Body of pancreas (tissue), 4 donors: Measurements from ENCODE around the gene GCFC2. TPM values are rescaled to one million over a fixed set of nuclear protein-coding genes. Genes with fewer than 3 reads are reported as not detected.

ENCODE experiments used
- ATAC-seq: fragments of 150-250 bp; one replicate; pipeline ENCODE4 v1.9.1; 2016
- DNase-seq, 4 donors: peaks; one replicate each; pipeline ENCODE4 v3.0.0-alpha.2; 2019
- H3K27ac ChIP-seq, 4 donors: fragments of 200-600 bp; sonication (generic); 1 replicate in 3 of 4; 2 replicates in 1 of 4; pipeline versions ENCODE4 v1.5.1 to v1.6.1; 2016 to 2019; ENCODE audit warnings: mild to moderate bottlenecking in 1 of 4, mixed read lengths in 1 of 4, moderate library complexity in 1 of 4
- H3K27me3 ChIP-seq, 2 donors: fragments of 200-600 bp; sonication (generic); one replicate each; pipeline ENCODE4 v1.6.0; 2016; ENCODE audit warnings: mild to moderate bottlenecking in 1 of 2
- H3K36me3 ChIP-seq, 2 donors: fragments of 200-600 bp; sonication (generic); replicated peaks in 1 of 2; 2 replicates each; pipeline ENCODE4 v1.5.1; 2016; ENCODE audit warnings: low read depth in 2 of 2; ENCODE audit not compliant: insufficient read depth in 1 of 2
- H3K4me1 ChIP-seq: fragments of 200-600 bp; sonication (generic); one replicate; pipeline ENCODE4 v1.6.0; 2016
- H3K4me3 ChIP-seq, 2 donors: fragments of 200-600 bp; sonication (generic); 1 replicate in 1 of 2; 2 replicates in 1 of 2; pipeline ENCODE4 v1.5.1; 2016 to 2019
- H3K9me3 ChIP-seq, 3 donors: fragments of 200-600 bp; sonication (generic); 1 replicate in 2 of 3; 2 replicates in 1 of 3; pipeline ENCODE4 v1.5.1; 2016
- POLR2A ChIP-seq, 3 donors: fragments of 450-650 bp; IDR thresholded peaks; one replicate each; pipeline ENCODE4 v1.6.1; 2016; ENCODE audit warnings: antibody characterized with exemption in 3 of 3, mild to moderate bottlenecking in 2 of 3
- WGBS, 2 donors: methylation state at CpG; one replicate each; pipeline ENCODE4 v1.1.5; 2017; 5-methylcytosine and 5-hydroxymethylcytosine counted together
- intact Hi-C: fragments of 100-400 bp; cut with DNase I; formaldehyde crosslinking; loops from one replicate; pipeline ENCODE4 v1.15.1; 2023
- total RNA-seq, 2 donors: library from RNA; depleted of rRNA; stranded (reverse); fragments of >200 nt; gene quantifications; one replicate each; pipeline ENCODE4 v1.1.0, GENCODE V29; 2016
- TF ChIP-seq, protein P1 (sequence below), 7 experiments: fragments of 450-650 bp in 4 of 7; fragments of 200-600 bp in 3 of 7; sonication (generic) in 3 of 7; IDR thresholded peaks; one replicate each; pipeline ENCODE4 v1.5.1; 2016 to 2019; ENCODE audit warnings: antibody characterized with exemption in 7 of 7

Gene GCFC2
- total RNA-seq, 2 donors from 2014 or later: 23.4 to 28.8 TPM

DNA sequence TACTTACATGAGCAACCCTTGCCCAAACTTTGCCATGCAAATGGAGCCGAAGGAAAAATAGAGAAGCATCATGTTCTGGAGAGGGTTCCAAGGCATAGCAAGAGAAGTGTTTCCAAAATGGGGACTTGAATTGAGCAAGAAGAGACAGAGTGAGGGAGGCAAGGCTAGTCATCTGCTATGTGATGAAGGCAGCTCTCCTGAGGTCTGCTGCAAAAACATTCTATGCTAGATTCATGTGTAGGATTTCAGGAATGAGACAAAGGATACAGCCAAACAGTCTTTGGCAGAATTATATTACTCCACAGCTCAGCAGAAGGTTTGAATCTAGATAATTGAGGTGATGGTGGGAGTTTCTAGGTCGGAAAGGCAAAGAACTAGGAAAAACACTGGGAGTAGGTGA lies 88.2 kb downstream of the GCFC2 start:
- Histone ChIP-seq H3K27ac (no peak overlapping the region), H3K36me3 (no peaks in the 10 kb centered on the region), H3K4me1 (no peaks in the 10 kb centered on the region), H3K9me3 (no peaks in the 10 kb centered on the region), H3K4me3 (no peak overlapping the region), H3K27me3 (no peaks in the 10 kb centered on the region)
- DNase-seq (no peak), ATAC-seq (no peak)
- TF ChIP-seq, protein P1, sequence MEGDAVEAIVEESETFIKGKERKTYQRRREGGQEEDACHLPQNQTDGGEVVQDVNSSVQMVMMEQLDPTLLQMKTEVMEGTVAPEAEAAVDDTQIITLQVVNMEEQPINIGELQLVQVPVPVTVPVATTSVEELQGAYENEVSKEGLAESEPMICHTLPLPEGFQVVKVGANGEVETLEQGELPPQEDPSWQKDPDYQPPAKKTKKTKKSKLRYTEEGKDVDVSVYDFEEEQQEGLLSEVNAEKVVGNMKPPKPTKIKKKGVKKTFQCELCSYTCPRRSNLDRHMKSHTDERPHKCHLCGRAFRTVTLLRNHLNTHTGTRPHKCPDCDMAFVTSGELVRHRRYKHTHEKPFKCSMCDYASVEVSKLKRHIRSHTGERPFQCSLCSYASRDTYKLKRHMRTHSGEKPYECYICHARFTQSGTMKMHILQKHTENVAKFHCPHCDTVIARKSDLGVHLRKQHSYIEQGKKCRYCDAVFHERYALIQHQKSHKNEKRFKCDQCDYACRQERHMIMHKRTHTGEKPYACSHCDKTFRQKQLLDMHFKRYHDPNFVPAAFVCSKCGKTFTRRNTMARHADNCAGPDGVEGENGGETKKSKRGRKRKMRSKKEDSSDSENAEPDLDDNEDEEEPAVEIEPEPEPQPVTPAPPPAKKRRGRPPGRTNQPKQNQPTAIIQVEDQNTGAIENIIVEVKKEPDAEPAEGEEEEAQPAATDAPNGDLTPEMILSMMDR (IDR thresholded peaks at IDR 0.05): no peak
- TF ChIP-seq POLR2A (IDR thresholded peaks at IDR 0.05): no peak
- intact Hi-C loops: no loop called here
- WGBS, 2 donors: 39 to 75% methylated on average over 2 of the region's 2 CpGs

DNA sequence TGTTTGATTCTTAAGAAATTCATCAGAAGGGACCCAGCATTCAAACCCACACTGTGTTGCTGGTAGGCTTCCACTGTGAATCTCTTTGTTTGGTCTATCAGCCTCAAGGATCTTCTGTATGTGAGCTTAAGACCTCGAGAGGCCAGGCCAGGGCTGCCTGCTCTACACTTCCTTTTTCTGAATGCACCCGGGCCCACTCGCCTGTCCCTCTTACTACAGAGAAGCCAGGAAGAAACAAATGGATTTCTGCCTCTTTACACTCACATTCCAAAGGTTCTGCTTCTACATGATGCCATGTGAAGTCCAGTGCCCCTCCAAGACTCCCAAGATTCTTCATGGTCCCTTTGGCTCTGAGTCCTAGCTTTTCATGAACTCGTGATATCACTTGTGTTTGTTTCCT lies 89.5 kb downstream of the GCFC2 start:
- ATAC-seq (no peak), DNase-seq (no peak)
- H3K27me3 ChIP-seq: no peaks in the 10 kb centered on the region
- no peak for TF ChIP-seq POLR2A (IDR thresholded peaks at IDR 0.05)
- TF ChIP-seq, protein P1 (IDR thresholded peaks at IDR 0.05): no peak
- WGBS, 2 donors: 69 to 86% methylated on average over 4 of the region's 4 CpGs
- H3K4me1 ChIP-seq: no peaks in the 10 kb centered on the region
- no peak overlapping the region for H3K4me3 ChIP-seq
- intact Hi-C loops: no loop called here
- no peaks in the 10 kb centered on the region for H3K36me3 ChIP-seq
- H3K9me3 ChIP-seq: no peaks in the 10 kb centered on the region
- no peak overlapping the region for H3K27ac ChIP-seq

DNA sequence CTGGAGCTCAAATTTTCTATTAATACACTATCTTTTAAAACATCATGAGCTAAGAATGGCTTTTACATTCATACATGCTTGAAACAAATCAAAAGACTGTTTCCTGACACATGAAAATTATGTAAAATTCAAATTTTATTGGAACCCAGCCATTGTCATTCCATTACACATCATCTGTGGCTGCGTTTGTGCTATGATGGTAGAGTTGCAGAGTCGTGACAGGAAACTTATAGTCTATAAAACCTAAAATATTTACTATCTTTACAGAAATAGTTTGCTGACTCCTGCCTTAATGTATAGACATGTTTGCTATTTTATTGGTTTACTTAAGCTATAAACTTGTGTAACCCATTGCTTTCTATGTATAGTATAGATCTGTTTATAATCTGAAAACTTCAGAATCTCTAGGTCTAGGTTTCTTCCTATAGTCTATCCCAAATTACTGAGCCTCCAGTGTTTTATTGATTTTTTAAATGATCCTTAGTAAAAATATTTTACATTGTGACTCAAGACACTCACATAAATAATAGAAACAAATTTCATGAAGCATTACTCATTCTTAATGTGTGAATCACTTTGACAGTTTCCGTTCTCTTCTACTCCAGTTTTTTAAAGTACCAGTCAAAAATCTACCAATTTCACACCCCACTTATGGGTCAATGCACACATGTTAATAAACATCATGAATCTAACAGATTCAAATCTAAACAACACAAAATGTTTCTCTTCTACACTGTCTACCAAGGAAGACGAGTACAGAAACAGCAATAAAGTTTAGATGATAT lies 90.6 kb downstream of the GCFC2 start:
- no peaks in the 10 kb centered on the region for H3K27me3 ChIP-seq
- no peak for DNase-seq
- intact Hi-C loops: no loop called here
- 85 to 86% methylated on average over 4 of the region's 4 CpGs for WGBS, 2 donors
- no peak overlapping the region for H3K27ac ChIP-seq
- no peaks in the 10 kb centered on the region for H3K9me3 ChIP-seq
- TF ChIP-seq, protein P1 (IDR thresholded peaks at IDR 0.05): no peak
- no peak for TF ChIP-seq POLR2A (IDR thresholded peaks at IDR 0.05)
- no peaks in the 10 kb centered on the region for H3K36me3 ChIP-seq
- no peak for ATAC-seq
- no peak overlapping the region for H3K4me3 ChIP-seq
- H3K4me1 ChIP-seq: no peaks in the 10 kb centered on the region

DNA sequence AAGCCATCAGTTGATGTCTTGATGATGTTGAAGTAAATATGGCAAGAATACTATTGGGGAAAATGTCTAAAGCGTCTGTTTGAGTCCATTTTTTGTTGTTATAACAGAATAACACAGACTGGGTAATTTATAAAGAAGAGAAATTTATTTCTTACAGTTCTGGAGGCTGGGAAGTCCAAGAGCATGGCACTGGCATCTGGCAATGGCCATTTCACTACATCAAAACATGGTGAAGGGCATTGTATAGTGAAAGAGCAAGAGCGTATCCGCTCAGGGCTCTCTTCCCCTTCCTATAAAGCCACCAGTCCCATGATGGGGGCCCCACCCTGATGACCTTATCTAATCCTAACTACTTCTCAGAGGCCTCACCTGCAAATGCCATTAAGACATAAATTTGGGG lies 93.8 kb downstream of the GCFC2 start:
- no peak for DNase-seq
- ATAC-seq: no peak
- intact Hi-C loops: no loop called here
- TF ChIP-seq POLR2A (IDR thresholded peaks at IDR 0.05): no peak
- TF ChIP-seq, protein P1 (IDR thresholded peaks at IDR 0.05): no peak
- H3K4me3 ChIP-seq: no peak overlapping the region
- no peak overlapping the region for H3K27ac ChIP-seq
- H3K4me1 ChIP-seq: peaks cover 5% of the 10 kb centered on the region
- WGBS, 2 donors: 87 to 93% methylated on average over 3 of the region's 3 CpGs
- no peaks in the 10 kb centered on the region for H3K9me3 ChIP-seq
- no peaks in the 10 kb centered on the region for H3K27me3 ChIP-seq
- no peaks in the 10 kb centered on the region for H3K36me3 ChIP-seq

DNA sequence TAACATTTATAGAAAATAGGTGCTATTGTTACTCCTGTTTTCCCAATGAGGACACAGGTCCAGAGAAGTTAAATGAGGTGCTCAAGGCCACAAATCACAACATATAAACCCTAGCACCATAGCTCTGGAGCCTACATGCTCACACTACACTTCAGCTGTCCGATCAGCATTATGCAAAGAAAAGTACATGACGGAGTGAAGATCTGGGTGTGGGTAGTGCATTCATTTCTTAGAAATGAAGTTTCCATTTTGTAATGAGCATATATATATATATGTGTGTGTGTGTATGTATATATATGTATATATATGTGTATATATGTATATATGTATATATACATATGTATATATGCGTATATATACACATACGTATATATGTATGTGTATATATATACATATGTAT lies 94.3 kb downstream of the GCFC2 start:
- H3K27me3 ChIP-seq: no peaks in the 10 kb centered on the region
- no peak for ATAC-seq
- H3K9me3 ChIP-seq: no peaks in the 10 kb centered on the region
- intact Hi-C loops: no loop called here
- H3K36me3 ChIP-seq: no peaks in the 10 kb centered on the region
- peaks cover 5% of the 10 kb centered on the region for H3K4me1 ChIP-seq
- H3K4me3 ChIP-seq: no peak overlapping the region
- no peak overlapping the region for H3K27ac ChIP-seq
- DNase-seq: no peak
- TF ChIP-seq, protein P1 (IDR thresholded peaks at IDR 0.05): no peak
- WGBS, 2 donors: 86 to 94% methylated on average over 4 of the region's 4 CpGs
